ENCODE data around the gene SNX6.

- TF ChIP-seq CTCF (IDR thresholded peaks at IDR 0.05), result no peak
- TF ChIP-seq EZH2phosphoT487 (IDR thresholded peaks at IDR 0.05), result no peak
- TF ChIP-seq EZH2 (IDR thresholded peaks at IDR 0.05), result no peak
These were observed 32.7 kb upstream of the SNX6 start for GRCh38 chr14:34662561-34663088.

Measured in neural progenitor cell (in vitro differentiated cells).